Bronchial epithelial cell (primary cell): ENCODE data around the gene P2RY14. TPM values are rescaled to one million over a fixed set of nuclear protein-coding genes. Genes with fewer than 3 reads are reported as not detected.

Source experiments
- DNase-seq: peaks from one replicate; pipeline ENCODE4 v3.0.0-alpha.2; 2010; ENCODE audit warnings: low read depth
- FAIRE-seq: peaks from 2 replicates; lab custom pipeline; 2011; peaks lifted over from hg19 to GRCh38; lab: Jason Lieb, UNC
- H3K27me3 ChIP-seq: 2 replicates; pipeline ENCODE4 v1.5.1; 2011; ENCODE audit warnings: low read length; ENCODE audit not compliant: control insufficient read depth, insufficient read depth
- H3K36me3 ChIP-seq: 2 replicates; pipeline ENCODE4 v1.5.1; 2011; ENCODE audit warnings: low read length; ENCODE audit not compliant: control insufficient read depth, insufficient read depth
- H3K4me3 ChIP-seq: 2 replicates; pipeline ENCODE4 v1.5.1; 2011; ENCODE audit warnings: mild to moderate bottlenecking, low read depth, low read length, control low read depth
- CTCF ChIP-seq: IDR thresholded peaks from 2 replicates; pipeline ENCODE4 v1.5.1; 2011; ENCODE audit warnings: mild to moderate bottlenecking, moderate library complexity, low read length, control low read depth, inconsistent platforms; ENCODE audit not compliant: insufficient read depth, severe bottlenecking
- total RNA-seq: library from RNA; depleted of rRNA; stranded (reverse); fragments of >200 nt; gene quantifications from 2 replicates; pipeline ENCODE4 v1.2.1, GENCODE V29; 2014

P2RY14 gene
- total RNA-seq, 1 donor from 2014 or later: not detected

- no peak for FAIRE-seq
Measured at GRCh38 chr3:151281671-151282324, 3.5 kb upstream of the P2RY14 start.

GRCh38 chr3:151276687-151277042 is 1.7 kb downstream of the P2RY14 start:
- H3K4me3 ChIP-seq: no peak overlapping the region
- TF ChIP-seq CTCF: no peak
- FAIRE-seq (no peak), DNase-seq (no peak)
- no peaks in the 10 kb centered on the region for H3K36me3 ChIP-seq
- H3K27me3 ChIP-seq: no peaks in the 10 kb centered on the region

More at GRCh38 chr3:151281671-151282324, 3.5 kb upstream of the P2RY14 start:
- Histone ChIP-seq H3K27me3 (no peaks in the 10 kb centered on the region), H3K36me3 (no peaks in the 10 kb centered on the region), H3K4me3 (no peak overlapping the region)
- DNase-seq: no peak
- TF ChIP-seq CTCF: no peak

GRCh38 chr3:151276038-151276686 is 2.2 kb downstream of the P2RY14 start:
- Histone ChIP-seq H3K27me3 (no peaks in the 10 kb centered on the region), H3K4me3 (no peak overlapping the region), H3K36me3 (no peaks in the 10 kb centered on the region)
- DNase-seq (no peak), FAIRE-seq (no peak)
- TF ChIP-seq CTCF: no peak

GRCh38 chr3:151275091-151275490 is 3.3 kb downstream of the P2RY14 start:
- no peak for TF ChIP-seq CTCF
- Histone ChIP-seq H3K36me3 (no peaks in the 10 kb centered on the region), H3K4me3 (no peak overlapping the region), H3K27me3 (no peaks in the 10 kb centered on the region)
- no peak for FAIRE-seq
- no peak for DNase-seq

GRCh38 chr3:151269631-151270030 is 8.7 kb downstream of the P2RY14 start:
- FAIRE-seq (no peak), DNase-seq (no peak)
- no peak for TF ChIP-seq CTCF
- no peaks in the 10 kb centered on the region for H3K36me3 ChIP-seq
- H3K4me3 ChIP-seq: no peak overlapping the region
- H3K27me3 ChIP-seq: no peaks in the 10 kb centered on the region
